Activated CD8-positive, alpha-beta T cell treated with anti-CD3 and anti-CD28 coated beads for 36 hours (primary cell): ENCODE results near the gene SH2D2A. TPM values are rescaled to one million over a fixed set of nuclear protein-coding genes. Genes with fewer than 3 reads are reported as not detected.

Experiments
- ATAC-seq: fragments of 200-7000 bp; cut with Tn5 transposase; one replicate; pipeline ENCODE4 v1.10.0; 2021; ENCODE audit warnings: mild to moderate bottlenecking, moderate library complexity
- CTCF ChIA-PET: fragments of 350-600 bp; sonication (Branson Sonifier 250); formaldehyde crosslinking; loops from one replicate; lab custom pipeline; 2021; ENCODE audit warnings: antibody characterized with exemption; lab: Charles Lee
- POLR2A ChIA-PET: fragments of 350-600 bp; sonication (Branson Sonifier 250); formaldehyde crosslinking; loops from one replicate; lab custom pipeline; 2021; ENCODE audit warnings: antibody characterized with exemption; lab: Charles Lee
- DNase-seq: peaks from one replicate; pipeline ENCODE4 v3.0.0-alpha.2; 2020
- H3K27ac Mint-ChIP-seq: one replicate; pipeline ENCODE4 v1.8.0; 2021; ENCODE audit warnings: mild to moderate bottlenecking, mixed read lengths
- H3K27me3 Mint-ChIP-seq: one replicate; pipeline ENCODE4 v1.8.0; 2021; ENCODE audit warnings: mixed read lengths
- H3K36me3 Mint-ChIP-seq: one replicate; pipeline ENCODE4 v1.8.0; 2021; ENCODE audit warnings: low read depth, mixed read lengths
- H3K4me1 Mint-ChIP-seq: one replicate; pipeline ENCODE4 v1.8.0; 2021; ENCODE audit warnings: low read depth, mixed read lengths
- H3K4me3 Mint-ChIP-seq: one replicate; pipeline ENCODE4 v1.8.0; 2021; ENCODE audit warnings: mild to moderate bottlenecking, moderate library complexity, mixed read lengths
- H3K9me3 Mint-ChIP-seq: one replicate; pipeline ENCODE4 v1.8.0; 2021; ENCODE audit warnings: mixed read lengths
- intact Hi-C: fragments of 100-400 bp; cut with micrococcal nuclease; formaldehyde crosslinking; loops from one replicate; pipeline ENCODE4 v1.10.0; 2022
- total RNA-seq, 2 experiments: library from RNA; stranded (reverse); gene quantifications; one replicate each; pipeline ENCODE4 v1.2.3, GENCODE V29; 2021
- TF ChIP-seq, protein P1 (sequence below): fragments of 200-600 bp; IDR thresholded peaks from one replicate; pipeline ENCODE4 v1.8.0; 2022; ENCODE audit warnings: antibody characterized with exemption, mild to moderate bottlenecking

SH2D2A gene
- total RNA-seq, 2 experiments from 2014 or later, result 297 to 315 TPM

DNA sequence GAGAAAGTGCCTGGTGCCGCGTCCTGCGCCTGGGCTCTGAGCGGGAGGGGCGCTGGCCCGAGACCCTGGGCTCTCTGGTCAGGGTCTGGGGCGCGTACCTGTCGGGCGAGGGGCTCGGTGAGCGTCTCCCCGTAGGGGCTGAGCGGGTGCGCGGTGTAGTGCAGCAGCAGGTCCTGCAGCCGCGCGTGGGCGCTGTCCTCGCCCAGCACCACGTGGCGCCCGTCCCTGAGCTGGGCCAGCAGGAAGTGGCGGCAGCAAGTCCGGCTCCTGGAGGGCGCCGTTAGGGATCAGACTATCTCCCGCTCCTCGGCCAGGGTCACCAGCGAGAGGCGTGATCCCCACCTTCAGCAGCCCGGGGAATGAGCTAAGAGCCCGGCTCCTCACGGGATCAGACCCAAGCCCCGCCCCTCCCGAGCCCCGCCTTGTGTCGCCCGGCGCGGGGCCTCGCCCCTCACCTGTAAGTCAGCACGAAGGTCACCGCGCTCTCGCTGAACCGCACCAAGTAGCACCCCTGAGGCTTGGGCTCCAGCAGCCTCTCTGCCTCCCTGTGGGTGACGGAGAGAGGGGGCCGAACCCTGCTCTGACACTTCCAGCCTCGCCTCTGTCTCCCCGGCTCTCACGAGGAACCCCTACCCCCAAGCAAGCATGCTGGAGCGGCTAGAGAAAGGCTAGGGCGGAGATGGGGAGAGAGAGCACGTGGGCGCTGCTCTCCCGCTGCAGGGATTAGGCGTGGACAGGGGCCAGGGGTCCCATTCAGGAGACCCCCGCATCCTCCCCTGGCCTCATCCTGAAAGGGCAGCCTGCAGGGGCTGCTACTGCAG lies 2.7 kb downstream of the SH2D2A start:
- intact Hi-C loops, result loop anchor here (5.0 kb wide), 1 partner anchor 87 kb away; the partner anchor contains the start of genes ISG20L2 and METTL25B
- Mint-ChIP-seq H3K4me1 (peaks cover 58% of the 10 kb centered on the region), H3K27ac (peak overlapping the region; percentile 99), H3K4me3 (peak overlapping the region; percentile 94), H3K36me3 (peaks cover 77% of the 10 kb centered on the region), H3K9me3 (no peaks in the 10 kb centered on the region), H3K27me3 (no peaks in the 10 kb centered on the region)
- TF ChIP-seq, protein P1, sequence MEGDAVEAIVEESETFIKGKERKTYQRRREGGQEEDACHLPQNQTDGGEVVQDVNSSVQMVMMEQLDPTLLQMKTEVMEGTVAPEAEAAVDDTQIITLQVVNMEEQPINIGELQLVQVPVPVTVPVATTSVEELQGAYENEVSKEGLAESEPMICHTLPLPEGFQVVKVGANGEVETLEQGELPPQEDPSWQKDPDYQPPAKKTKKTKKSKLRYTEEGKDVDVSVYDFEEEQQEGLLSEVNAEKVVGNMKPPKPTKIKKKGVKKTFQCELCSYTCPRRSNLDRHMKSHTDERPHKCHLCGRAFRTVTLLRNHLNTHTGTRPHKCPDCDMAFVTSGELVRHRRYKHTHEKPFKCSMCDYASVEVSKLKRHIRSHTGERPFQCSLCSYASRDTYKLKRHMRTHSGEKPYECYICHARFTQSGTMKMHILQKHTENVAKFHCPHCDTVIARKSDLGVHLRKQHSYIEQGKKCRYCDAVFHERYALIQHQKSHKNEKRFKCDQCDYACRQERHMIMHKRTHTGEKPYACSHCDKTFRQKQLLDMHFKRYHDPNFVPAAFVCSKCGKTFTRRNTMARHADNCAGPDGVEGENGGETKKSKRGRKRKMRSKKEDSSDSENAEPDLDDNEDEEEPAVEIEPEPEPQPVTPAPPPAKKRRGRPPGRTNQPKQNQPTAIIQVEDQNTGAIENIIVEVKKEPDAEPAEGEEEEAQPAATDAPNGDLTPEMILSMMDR, result peak; percentile 44
- ChIA-PET POLR2A (interaction anchor here (0.7 to 3.3 kb wide), 5 partner anchors 10 to 46 kb away, joined by 3 to 21 read pairs (median 4); partner anchors contain the start of gene NTRK1), CTCF (interaction anchor here (0.7 to 12.8 kb wide), 11 partner anchors 9 to 88 kb away, joined by 3 to 121 read pairs (median 5); partner anchors contain the start of genes INSRR and NTRK1)
- DNase-seq, result peak; percentile 85
- peak; percentile 34 for ATAC-seq

DNA sequence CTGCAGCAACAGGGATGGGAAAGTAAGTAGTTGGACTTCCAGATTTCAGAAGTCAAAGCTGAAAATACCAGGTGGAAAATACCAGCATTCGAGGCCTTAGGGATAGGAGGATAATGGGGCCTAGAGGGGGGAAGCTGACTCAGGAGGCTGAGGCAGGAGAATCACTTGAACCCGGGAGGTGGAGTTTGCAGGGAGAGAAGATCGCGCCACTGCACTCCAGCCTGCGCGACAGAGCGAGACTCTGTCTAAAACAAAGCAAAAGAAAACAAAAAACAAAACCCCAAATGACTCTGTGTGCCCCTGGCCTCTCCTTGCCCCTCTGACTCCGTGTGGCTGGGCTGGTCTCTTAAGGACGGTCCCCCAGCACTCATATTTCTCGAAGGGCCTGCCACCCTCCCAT lies 3.4 kb downstream of the SH2D2A start:
- Mint-ChIP-seq H3K27ac (peak overlapping the region; percentile 99), H3K4me3 (peak overlapping the region; percentile 94), H3K36me3 (peaks cover 82% of the 10 kb centered on the region), H3K9me3 (no peaks in the 10 kb centered on the region), H3K27me3 (no peaks in the 10 kb centered on the region), H3K4me1 (peaks cover 59% of the 10 kb centered on the region)
- ATAC-seq (no peak), DNase-seq (no peak)
- CTCF ChIA-PET, result interaction anchor here (0.8 to 12.8 kb wide), 9 partner anchors 12 to 87 kb away, joined by 3 to 121 read pairs (median 6); partner anchors contain the start of genes INSRR and NTRK1
- TF ChIP-seq, protein P1, result no peak
- POLR2A ChIA-PET, result interaction anchor here (0.6 to 3.3 kb wide), 7 partner anchors 9 to 401 kb away, joined by 3 to 21 read pairs (median 4); partner anchors contain the start of genes NTRK1 and PRCC
- intact Hi-C loops, result loop anchor here (5.0 kb wide), 1 partner anchor 86 kb away; the partner anchor contains the start of genes ISG20L2 and METTL25B

DNA sequence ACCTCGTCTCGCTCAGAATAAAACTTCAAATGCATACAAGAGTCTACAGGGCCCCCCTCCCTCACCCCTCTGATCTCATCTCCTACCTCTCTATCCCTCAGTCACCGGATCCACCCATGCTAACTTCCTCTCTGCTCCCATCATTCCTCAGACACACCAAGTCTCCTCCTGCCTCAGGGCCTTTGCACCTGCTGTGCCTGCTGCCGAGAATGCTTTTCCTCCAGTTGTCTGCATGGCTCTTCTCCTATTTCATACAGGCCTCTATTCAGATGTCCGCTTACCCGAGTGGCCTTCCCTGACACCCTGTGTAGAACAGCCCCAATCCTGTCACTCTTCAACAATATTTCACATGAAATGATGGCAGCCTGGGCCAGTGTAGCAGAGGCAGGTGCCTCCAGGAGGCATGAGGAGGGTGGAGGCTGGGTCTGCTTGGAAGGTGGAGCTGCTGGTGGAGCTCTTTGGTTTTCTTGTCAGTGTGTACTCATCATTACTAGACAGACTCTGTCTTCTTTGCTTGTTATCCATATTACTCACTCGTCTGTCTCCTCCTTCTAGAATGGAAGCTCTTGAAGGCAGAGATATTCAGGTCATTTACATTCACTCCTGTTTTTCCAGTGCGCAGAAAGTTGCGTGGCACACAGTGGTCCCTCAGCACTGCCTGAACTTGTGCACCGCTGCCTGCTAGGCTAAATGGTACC lies 4.2 kb downstream of the SH2D2A start:
- POLR2A ChIA-PET, result interaction anchor here (0.9 to 3.3 kb wide), 5 partner anchors 9 to 45 kb away, joined by 3 to 21 read pairs (median 4); partner anchors contain the start of gene PRCC
- CTCF ChIA-PET, result interaction anchor here (0.8 to 12.8 kb wide), 9 partner anchors 12 to 123 kb away, joined by 3 to 121 read pairs (median 6); partner anchors contain the start of genes INSRR and NTRK1
- H3K4me1 Mint-ChIP-seq, result peaks cover 61% of the 10 kb centered on the region
- peak overlapping the region; percentile 99 for H3K27ac Mint-ChIP-seq
- TF ChIP-seq, protein P1, result no peak
- no peak for DNase-seq
- intact Hi-C loops, result loop anchor here (5.0 kb wide), 1 partner anchor 85 kb away; the partner anchor contains the start of genes ISG20L2 and METTL25B
- no peak for ATAC-seq
- H3K4me3 Mint-ChIP-seq, result peak overlapping the region; percentile 94
- H3K9me3 Mint-ChIP-seq, result no peaks in the 10 kb centered on the region
- H3K36me3 Mint-ChIP-seq, result peaks cover 91% of the 10 kb centered on the region
- H3K27me3 Mint-ChIP-seq, result no peaks in the 10 kb centered on the region

DNA sequence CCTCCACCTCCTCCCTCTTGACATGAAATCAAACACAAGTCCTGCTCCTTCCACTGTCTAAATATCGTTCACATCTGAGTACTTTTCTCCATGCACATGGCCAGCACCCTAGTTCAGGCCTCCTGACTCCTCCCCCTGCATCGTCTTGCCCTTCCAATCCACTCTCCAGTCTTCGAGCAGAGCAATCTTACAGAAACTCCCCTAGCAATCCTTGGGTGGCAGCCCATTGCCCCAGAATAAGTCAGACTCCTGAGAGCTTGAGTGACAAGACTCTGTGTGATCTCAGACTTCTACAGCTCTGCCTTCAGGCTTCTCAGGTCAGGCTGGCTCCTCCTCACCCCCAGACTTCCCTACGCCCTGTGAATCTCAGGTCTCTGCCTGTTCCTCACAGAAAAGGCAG lies 5.5 kb downstream of the SH2D2A start:
- ATAC-seq (no peak), DNase-seq (no peak)
- Mint-ChIP-seq H3K27ac (peak overlapping the region; percentile 99), H3K4me3 (peak overlapping the region; percentile 94), H3K9me3 (no peaks in the 10 kb centered on the region), H3K4me1 (peaks cover 64% of the 10 kb centered on the region), H3K27me3 (no peaks in the 10 kb centered on the region), H3K36me3 (peaks cover 98% of the 10 kb centered on the region)
- ChIA-PET CTCF (interaction anchor here (1.1 to 12.8 kb wide), 2 partner anchors 49 to 85 kb away, joined by 4 to 121 read pairs; partner anchors contain the start of genes INSRR and NTRK1), POLR2A (interaction anchor here (1.1 to 3.3 kb wide), 5 partner anchors 7 to 28 kb away, joined by 3 to 21 read pairs (median 4); no protein-coding TSS in a partner anchor)
- intact Hi-C loops, result loop anchor here (5.0 kb wide), 1 partner anchor 84 kb away; the partner anchor contains the start of genes ISG20L2 and METTL25B
- TF ChIP-seq, protein P1, result no peak
